PC-9 (cell line): Measurements from ENCODE around the gene C4BPA.

Experiments
- EZH2 ChIP-seq: fragments of 200-600 bp; sonication (generic); IDR thresholded peaks from 2 replicates; pipeline ENCODE4 v1.8.0; 2017; ENCODE audit warnings: antibody characterized with exemption, low read depth
- TF ChIP-seq, protein P1 (sequence below): fragments of 200-600 bp; sonication (generic); conservative IDR thresholded peaks from 2 replicates; pipeline ENCODE4 v1.6.1; 2017; ENCODE audit warnings: mixed run types, antibody characterized with exemption, mild to moderate bottlenecking, moderate library complexity

- TF ChIP-seq, protein P1, sequence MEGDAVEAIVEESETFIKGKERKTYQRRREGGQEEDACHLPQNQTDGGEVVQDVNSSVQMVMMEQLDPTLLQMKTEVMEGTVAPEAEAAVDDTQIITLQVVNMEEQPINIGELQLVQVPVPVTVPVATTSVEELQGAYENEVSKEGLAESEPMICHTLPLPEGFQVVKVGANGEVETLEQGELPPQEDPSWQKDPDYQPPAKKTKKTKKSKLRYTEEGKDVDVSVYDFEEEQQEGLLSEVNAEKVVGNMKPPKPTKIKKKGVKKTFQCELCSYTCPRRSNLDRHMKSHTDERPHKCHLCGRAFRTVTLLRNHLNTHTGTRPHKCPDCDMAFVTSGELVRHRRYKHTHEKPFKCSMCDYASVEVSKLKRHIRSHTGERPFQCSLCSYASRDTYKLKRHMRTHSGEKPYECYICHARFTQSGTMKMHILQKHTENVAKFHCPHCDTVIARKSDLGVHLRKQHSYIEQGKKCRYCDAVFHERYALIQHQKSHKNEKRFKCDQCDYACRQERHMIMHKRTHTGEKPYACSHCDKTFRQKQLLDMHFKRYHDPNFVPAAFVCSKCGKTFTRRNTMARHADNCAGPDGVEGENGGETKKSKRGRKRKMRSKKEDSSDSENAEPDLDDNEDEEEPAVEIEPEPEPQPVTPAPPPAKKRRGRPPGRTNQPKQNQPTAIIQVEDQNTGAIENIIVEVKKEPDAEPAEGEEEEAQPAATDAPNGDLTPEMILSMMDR: no peak
- no peak for TF ChIP-seq EZH2
Measured at GRCh38 chr1:207058252-207058651, 45.8 kb upstream of the C4BPA start.
